Activated naive CD4-positive, alpha-beta T cell treated with anti-CD3 and anti-CD28 coated beads, Interleukin-2, amount 50 U/mL, for 72 hours (primary cell): ENCODE data around the gene PSMB11. TPM values are rescaled to one million over a fixed set of nuclear protein-coding genes. Genes with fewer than 3 reads are reported as not detected.
"Not testable (repeated sequence)": the region's sequence is repeated elsewhere in the genome, so short reads cannot be mapped to it uniquely, and the experiment has no call there.

Experiments
- ATAC-seq, 2 donors: fragments of 150-1000 bp; cut with Tn5 transposase; 2 replicates each; pipeline ENCODE4 v1.10.0; 2021; ENCODE audit warnings: mild to moderate bottlenecking in 2 of 2, moderate library complexity in 2 of 2
- DNase-seq, 2 donors: peaks; one replicate each; pipeline ENCODE4 v3.0.0; 2021 to 2022; ENCODE audit warnings: low spot score in 2 of 2
- H3K27ac Mint-ChIP-seq, 2 donors: one replicate each; pipeline ENCODE4 v1.8.0; 2022; ENCODE audit warnings: mild to moderate bottlenecking in 2 of 2, mixed read lengths in 2 of 2
- H3K36me3 Mint-ChIP-seq, 2 donors: one replicate each; pipeline ENCODE4 v1.8.0; 2022; ENCODE audit warnings: mixed read lengths in 2 of 2
- H3K9me3 Mint-ChIP-seq, 2 donors: one replicate each; pipeline ENCODE4 v1.8.0; 2022; ENCODE audit warnings: mixed read lengths in 2 of 2
- total RNA-seq, 2 donors: library from RNA; stranded (reverse); gene quantifications; one replicate each; pipeline ENCODE4 v1.2.3, GENCODE V29; 2022

Gene PSMB11
- total RNA-seq: not detected

DNA sequence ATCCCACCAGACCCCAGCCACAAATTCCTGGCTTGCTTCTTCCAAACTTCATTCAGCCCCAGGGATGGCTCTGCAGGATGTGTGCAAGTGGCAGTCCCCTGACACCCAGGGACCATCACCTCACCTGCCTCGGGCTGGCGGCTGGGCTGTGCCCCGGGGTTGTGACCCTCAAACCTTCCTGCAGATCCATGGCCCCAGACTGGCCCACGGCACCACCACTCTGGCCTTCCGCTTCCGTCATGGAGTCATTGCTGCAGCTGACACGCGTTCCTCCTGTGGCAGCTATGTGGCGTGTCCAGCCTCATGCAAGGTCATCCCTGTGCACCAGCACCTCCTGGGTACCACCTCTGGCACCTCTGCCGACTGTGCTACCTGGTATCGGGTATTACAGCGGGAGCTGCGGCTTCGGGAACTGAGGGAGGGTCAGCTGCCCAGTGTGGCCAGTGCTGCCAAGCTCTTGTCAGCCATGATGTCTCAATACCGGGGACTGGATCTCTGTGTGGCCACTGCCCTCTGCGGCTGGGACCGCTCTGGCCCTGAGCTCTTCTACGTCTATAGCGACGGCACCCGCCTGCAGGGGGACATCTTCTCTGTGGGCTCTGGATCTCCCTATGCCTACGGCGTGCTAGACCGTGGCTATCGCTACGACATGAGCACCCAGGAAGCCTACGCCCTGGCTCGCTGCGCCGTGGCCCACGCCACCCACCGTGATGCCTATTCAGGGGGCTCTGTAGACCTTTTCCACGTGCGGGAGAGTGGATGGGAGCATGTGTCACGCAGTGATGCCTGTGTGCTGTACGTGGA is at the start of gene PSMB11:
PSMB11 (plus strand) TSS at position 51 of the 804 bp plus-strand sequence; CDS start at position 65, 14 bp downstream.
- H3K27ac Mint-ChIP-seq: no peak within 1 kb of the TSS
- DNase-seq (no peak), ATAC-seq (no peak)
- no peaks in the 10 kb centered on the region for H3K36me3 Mint-ChIP-seq
- no peaks in the 10 kb centered on the region for H3K9me3 Mint-ChIP-seq

- Mint-ChIP-seq H3K27ac (no peak overlapping the region), H3K36me3 (no peaks in the 10 kb centered on the region), H3K9me3 (no peaks in the 10 kb centered on the region)
- DNase-seq (no peak), ATAC-seq (no peak)
Observed at GRCh38 chr14:22993517-22993916, 48.5 kb upstream of the PSMB11 start.

DNA sequence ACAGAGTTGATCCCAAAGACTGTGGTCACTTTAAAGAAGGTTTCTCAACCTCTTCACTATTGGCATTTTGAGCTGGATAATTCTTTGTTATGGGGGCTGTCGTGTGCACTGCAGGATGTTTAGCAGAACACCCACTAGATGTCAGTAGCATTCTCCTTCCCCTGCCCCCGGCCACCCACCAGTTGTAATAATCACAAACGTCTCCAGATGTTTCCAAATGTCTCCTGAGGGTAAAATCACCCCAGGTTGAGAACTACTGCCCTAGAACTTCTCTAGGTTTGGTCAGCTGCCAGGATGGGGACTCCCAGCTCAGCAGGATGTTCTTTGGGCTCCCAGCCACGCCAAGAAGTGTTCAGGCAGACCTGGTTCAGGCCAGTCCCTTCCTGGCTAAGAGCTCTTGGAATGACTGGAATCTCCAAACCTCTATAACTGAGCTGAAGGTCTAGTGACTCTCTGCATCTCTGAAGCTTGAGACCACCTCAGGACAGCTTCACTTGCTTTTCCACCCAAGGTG is 47.2 kb upstream of the PSMB11 start:
- Mint-ChIP-seq H3K27ac (no peak overlapping the region), H3K36me3 (no peaks in the 10 kb centered on the region), H3K9me3 (no peaks in the 10 kb centered on the region)
- ATAC-seq (peak; percentile 47 to 76), DNase-seq (peak in 1 of 2 donors; percentile 54)

DNA sequence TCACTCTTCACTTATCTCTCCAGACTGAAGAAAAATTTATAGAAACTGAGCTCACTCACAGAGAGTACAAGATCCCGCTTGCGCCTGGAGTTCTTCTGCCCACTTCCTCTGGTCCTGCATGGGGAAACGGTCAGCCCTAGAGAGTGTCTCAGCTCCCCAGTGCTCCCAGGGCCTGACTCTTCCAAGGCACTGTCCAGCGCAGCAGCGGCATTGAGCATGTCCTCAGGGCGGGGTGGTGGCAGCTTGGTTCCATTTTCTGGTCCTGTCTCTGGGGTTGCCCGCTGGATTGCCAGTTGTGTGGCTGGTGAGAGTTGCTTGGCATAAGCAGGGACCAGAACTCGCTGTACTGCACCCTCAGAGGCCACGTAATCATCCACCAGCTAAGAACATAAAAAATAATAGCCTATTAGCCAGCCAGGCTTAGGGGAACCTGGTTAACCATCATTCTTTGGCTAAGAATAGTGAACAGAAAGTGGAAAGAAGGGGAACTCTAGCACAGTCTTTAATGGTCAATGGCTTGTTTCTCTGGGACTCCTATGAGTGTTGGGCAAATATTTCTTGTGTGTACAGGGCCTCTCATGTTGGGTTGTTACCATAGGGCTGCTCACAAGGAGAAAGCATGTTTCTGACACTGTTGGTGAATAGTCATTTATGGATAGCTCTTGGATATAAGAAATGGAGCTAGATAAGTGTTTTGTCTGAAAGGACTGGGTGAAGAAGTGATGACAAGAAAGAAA is 46.0 kb upstream of the PSMB11 start:
- no peak for ATAC-seq
- H3K27ac Mint-ChIP-seq: no peak overlapping the region
- peak in 1 of 2 donors; percentile 23 for DNase-seq
- no peaks in the 10 kb centered on the region for H3K36me3 Mint-ChIP-seq
- H3K9me3 Mint-ChIP-seq: no peaks in the 10 kb centered on the region

DNA sequence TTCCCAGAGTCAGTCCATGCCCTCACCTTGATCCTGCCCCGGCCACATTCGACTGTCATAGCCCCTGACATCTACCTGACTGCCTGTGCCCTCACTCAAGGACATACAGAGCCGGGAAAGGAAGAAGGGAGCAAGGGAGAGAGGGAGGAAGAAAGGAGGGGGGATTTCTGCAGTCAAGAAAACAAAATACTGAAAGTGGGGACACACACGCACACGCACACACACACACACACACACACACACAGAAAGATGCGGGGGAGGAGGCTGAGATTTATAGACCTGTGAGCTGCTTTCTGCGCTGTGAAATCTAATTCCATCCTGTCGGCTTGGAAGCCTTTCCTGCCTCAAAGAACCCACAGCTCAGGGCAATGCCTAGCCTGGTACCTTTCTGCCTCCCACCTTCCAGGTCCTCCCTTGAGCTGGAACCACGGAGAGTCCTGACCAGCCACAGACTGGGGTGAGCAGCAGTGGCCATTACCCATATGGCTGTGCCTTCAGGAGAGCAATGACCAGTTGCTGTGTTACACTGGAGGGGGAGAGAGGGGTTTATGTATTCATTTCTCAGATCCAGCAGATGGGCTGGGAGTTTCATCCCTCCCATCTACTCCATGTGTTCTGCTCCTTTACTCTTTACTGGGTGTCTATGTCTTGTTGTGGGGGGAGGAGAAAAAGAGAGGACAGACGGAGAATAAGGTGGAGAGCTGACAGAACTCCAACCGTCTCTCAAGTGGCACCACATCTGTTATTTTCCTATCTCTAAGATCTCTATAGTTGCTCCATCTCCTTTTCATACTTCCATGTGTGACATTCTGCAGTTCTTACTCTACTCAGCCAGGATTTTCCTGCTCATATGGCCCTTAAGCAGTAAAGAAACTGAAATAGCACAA is 45.0 kb upstream of the PSMB11 start:
- no peaks in the 10 kb centered on the region for H3K36me3 Mint-ChIP-seq
- H3K9me3 Mint-ChIP-seq: no peaks in the 10 kb centered on the region
- no peak overlapping the region for H3K27ac Mint-ChIP-seq
- ATAC-seq: no peak
- DNase-seq: peak in 1 of 2 donors; percentile 13

DNA sequence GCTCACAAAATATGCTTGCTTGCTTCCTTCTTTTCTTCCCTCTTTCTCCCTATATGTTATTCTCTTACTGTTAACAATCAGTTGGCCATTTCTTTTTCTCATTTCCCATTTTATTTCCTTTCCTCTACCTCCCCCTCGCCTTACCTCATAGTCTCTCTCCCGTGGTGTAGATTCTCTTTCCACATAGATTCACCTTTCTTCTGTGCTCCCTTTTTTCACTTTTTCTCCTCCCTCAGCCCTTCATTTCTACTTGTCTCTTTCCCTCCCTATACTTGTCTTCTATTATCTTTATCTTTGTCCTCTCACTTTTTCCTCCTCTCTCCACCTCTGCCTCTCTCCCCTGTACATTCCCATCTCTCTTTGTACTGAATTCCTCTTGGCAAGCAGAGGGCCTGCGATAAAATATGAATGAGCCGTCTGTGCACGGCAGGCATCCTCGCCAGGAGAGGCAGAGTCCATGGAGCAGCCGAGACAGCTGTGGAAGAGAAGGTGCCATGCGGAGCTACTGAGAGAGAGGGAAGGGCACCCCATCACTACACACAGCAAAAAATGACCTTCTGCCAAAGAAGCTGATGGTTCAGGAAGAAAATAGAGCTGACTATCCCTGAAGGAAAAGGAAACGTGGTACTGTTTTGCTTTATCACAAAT is 44.2 kb upstream of the PSMB11 start:
- no peaks in the 10 kb centered on the region for H3K9me3 Mint-ChIP-seq
- DNase-seq: peak in 1 of 2 donors; percentile 21
- H3K27ac Mint-ChIP-seq: no peak overlapping the region
- no peak for ATAC-seq
- no peaks in the 10 kb centered on the region for H3K36me3 Mint-ChIP-seq

DNA sequence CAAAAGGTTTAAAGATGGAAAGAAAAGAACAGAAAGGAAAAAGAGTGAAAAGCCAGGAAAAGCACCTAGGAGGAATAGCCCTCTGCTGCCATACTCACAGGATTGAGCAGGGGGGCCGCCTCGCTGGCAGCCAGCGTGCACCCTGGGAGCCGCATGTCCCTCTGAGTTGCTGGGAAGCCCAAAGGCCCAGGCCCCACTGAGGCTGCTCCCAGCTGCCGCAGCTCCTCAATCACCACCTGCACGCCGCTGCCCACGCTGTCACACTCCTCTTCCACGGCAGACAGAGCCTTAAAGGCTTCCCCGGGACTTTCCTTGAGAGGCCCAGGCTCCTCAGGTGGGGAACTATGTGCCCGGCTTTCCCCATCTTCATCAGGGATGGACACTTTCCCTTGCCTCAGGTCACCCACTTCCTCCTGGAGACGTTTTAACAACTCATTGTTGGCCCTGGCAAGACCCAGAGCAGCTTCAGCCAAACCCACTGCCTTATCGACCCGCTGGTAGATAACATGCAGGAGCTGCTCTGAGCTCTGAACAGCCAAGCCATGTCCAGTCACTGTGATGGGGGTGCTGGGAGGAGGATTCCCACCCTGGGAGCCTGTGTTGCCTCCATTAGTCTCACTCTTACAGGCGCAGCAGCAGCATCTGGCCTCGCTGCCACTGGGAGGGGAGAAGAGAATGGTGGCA is 43.5 kb upstream of the PSMB11 start:
- H3K36me3 Mint-ChIP-seq: no peaks in the 10 kb centered on the region
- DNase-seq: peak in 1 of 2 donors; percentile 37
- H3K9me3 Mint-ChIP-seq: no peaks in the 10 kb centered on the region
- ATAC-seq: no peak
- no peak overlapping the region for H3K27ac Mint-ChIP-seq

DNA sequence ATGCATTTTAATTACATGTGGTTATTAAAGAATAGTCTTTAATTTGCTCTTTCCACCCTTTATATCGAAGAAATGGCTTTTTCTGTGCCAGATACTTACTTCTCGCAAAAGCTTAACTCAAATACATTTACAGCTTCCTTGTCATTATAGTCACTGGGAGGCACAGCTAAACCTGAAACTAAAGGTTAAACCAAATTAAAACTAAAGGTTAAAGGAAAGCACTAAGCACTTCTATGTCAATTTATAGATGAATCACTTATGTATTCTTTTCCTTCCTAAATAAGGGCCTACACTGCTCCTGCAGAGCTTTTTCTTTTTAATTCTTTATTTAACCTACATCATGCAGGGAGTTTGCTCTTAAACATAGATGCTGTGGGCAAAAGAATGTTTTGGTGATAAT is 41.2 kb upstream of the PSMB11 start:
- no peaks in the 10 kb centered on the region for H3K36me3 Mint-ChIP-seq
- ATAC-seq: peak in 1 of 2 donors; percentile 56
- DNase-seq: no peak
- H3K9me3 Mint-ChIP-seq: no peaks in the 10 kb centered on the region
- no peak overlapping the region for H3K27ac Mint-ChIP-seq

DNA sequence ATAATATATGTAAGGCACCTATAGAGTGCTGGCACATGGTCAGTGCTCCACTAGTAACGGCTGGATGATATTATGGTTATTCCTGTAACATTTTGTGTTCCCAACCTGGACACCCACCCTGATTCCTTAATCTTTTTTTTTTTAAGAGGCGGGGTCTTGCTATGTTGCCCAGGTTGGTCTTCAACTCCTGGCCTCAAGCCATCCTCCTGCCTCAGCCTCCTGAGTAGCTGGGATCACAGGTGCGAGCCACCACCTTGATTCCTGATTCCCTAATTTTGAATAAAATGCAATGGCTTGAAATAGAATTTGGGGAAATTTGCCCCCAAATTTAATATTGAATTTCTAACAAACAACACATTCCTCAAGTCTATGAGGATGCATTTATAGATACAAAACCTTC is 39.4 kb upstream of the PSMB11 start:
- ATAC-seq: no peak
- Mint-ChIP-seq H3K9me3 (no peaks in the 10 kb centered on the region), H3K36me3 (peaks cover 0 to 8% of the 10 kb centered on the region in 2 donors), H3K27ac (no peak overlapping the region)
- DNase-seq: no peak

GRCh38 chr14:23004274-23004673 is 37.7 kb upstream of the PSMB11 start:
- DNase-seq, H3K9me3 Mint-ChIP-seq, H3K27ac Mint-ChIP-seq, ATAC-seq: not testable (repeated sequence)
- H3K36me3 Mint-ChIP-seq: peaks cover 0 to 14% of the 10 kb centered on the region in 2 donors

DNA sequence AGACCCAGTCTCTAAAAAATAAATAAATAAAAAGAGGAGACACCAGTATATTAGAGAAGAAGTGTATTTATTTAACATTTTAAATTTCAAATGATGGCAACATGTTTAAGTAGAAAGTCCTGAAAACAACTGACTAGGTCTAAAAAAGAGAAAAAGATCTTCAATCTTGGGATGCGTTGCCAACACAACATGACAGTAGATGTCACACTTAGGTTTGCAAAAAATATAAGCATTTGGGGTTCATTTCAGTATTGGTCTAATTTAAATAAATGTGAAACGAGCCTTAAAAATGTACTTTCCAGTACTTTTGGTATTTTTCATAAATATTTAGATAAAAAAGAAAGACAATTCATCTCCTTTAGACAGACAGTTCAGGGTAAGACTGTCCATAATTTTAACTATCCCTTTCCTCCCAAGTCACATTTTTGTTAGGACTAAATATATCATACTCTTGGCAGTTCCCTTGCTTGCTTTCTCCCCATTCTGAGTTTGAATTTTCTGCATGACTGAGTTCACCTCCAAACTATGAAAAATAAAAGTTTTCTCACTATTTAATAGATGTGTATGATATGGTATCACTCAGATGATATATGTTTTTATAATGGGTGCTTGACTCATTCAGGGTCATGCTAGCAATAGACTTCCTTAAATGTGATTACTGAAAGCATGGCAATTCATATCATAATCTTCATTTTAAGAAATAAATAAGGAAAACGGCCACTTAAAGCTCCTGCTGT is 36.4 kb upstream of the PSMB11 start:
- no peaks in the 10 kb centered on the region for H3K9me3 Mint-ChIP-seq
- ATAC-seq (no peak), DNase-seq (no peak)
- peaks cover 0 to 14% of the 10 kb centered on the region in 2 donors for H3K36me3 Mint-ChIP-seq
- H3K27ac Mint-ChIP-seq: peak overlapping the region in 1 of 2 donors; percentile 94

DNA sequence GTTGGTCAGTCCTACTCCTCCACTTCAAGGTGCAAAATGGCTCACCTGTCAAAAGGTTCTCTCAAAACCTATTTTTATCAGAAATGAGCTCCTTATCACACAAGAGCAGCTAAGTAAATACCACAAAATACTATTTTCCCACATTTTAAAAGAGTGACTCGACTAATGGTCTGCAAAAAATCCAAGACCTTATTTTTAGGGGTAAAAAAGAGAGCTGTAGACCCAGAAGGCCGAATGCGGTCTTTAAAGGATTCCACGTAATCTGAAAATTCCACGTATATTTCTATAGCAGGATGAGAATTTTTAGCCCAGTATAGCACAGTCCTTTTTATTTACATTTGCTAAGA is 35.9 kb upstream of the PSMB11 start:
- Mint-ChIP-seq H3K9me3 (no peaks in the 10 kb centered on the region), H3K27ac (peak overlapping the region; percentile 94 to 98)

DNA sequence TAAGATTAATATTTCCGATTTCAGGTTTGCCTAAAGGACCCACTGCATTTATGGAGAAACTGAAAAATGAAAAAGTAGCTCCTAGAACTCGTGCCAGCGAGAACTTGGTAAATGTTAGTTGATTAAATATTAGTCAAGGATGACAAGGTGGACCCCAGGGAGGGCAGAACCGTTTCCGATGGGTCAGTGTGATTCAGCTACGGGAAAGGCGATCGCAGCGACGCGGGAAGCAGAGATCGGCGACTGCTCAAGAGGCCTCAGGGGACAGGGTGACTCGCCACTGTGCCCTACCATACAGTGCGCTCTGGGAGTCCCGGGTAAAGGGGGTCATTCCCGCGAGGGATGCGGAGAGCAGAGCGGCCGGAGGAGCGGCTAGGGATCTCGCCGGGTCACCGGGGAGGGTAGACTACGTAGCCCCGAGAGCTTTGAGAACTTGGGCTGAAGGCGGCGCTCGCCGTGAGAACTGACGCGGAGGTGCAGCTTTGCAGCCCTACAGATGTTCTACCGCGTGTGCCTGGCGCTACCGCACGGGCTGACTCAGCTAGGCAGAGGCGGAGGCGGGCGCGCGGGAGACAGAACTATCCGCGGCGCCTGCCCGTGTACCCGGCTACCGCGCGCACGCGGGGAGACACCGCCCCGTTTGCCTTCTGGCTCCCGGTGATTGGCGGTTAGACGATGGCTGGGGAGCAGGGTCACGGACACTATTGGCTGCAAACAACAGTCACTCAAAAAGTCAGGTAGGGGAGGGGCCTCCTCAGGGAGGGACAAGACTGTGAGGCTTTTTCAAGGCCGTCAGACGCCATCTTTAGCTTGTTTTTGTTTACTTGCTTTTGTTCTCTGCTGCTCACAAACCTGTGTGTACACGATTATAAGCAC is 35.2 kb upstream of the PSMB11 start:
- H3K9me3 Mint-ChIP-seq: no peaks in the 10 kb centered on the region
- peak; percentile 96 to 99 for DNase-seq
- peaks cover 0 to 14% of the 10 kb centered on the region in 2 donors for H3K36me3 Mint-ChIP-seq
- ATAC-seq: peak; percentile 96 to 99
- H3K27ac Mint-ChIP-seq: peak overlapping the region; percentile 94 to 98

More for the DNA sequence above, 35.9 kb upstream of the PSMB11 start:
- ATAC-seq (no peak), DNase-seq (no peak)
- H3K36me3 Mint-ChIP-seq: peaks cover 0 to 14% of the 10 kb centered on the region in 2 donors

DNA sequence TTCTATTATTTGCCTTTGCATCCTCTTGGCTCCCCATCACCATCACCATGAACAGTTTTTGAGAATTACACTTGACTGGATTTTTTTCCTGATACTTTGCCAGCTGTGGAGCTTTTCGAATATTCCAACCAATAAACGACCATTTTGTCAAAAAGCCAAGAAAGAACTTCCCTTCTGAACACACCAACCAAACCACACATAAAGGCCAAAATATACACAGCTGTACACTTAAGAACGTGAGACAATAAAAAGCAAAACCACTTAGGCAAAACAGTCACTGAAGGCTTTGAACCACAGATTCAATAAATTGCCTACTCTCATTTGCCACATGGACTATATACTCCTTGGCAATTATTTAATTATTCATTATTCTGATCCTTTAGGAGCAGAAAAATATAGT is 33.2 kb upstream of the PSMB11 start:
- Mint-ChIP-seq H3K9me3 (no peaks in the 10 kb centered on the region), H3K27ac (peak overlapping the region in 1 of 2 donors; percentile 94), H3K36me3 (peaks cover 0 to 14% of the 10 kb centered on the region in 2 donors)
- DNase-seq (no peak), ATAC-seq (no peak)
